Measurements from ENCODE around the gene RRH. TPM values are rescaled to one million over a fixed set of nuclear protein-coding genes. Genes with fewer than 3 reads are reported as not detected.

RRH gene
- total and polyA plus RNA-seq, 2 of the 13 experiments (the other 11 are each of a cell fraction or from before 2014, with no cell fraction given): 0.07 to 0.17 TPM

GRCh38 chr4:109826719-109827118, 1.1 kb upstream of the RRH start (continued):
- TF ChIP-seq FOXK1 (CRISPR knock-in tag; IDR thresholded peaks at IDR 0.05; ENCODE audit: borderline replicate concordance, low read depth) (no peak), ZNF639 (CRISPR knock-in tag; conservative IDR thresholded peaks at IDR 0.05) (no peak), NCOA2 (CRISPR knock-in tag; IDR thresholded peaks at IDR 0.05) (no peak), ZNF558 (CRISPR knock-in tag; IDR thresholded peaks at IDR 0.05; ENCODE audit: borderline replicate concordance) (no peak), KDM2A (CRISPR knock-in tag; IDR thresholded peaks at IDR 0.05; ENCODE audit: borderline replicate concordance, low read depth) (no peak), ATF7-NPFF (CRISPR knock-in tag; IDR thresholded peaks at IDR 0.05; ENCODE audit: low read depth) (no peak)

- no peak overlapping the region for H2AFZ ChIP-seq (ENCODE audit: low read length)
- TF ChIP-seq CEBPB (IDR thresholded peaks at IDR 0.05; ENCODE audit: borderline replicate concordance, low read depth, low read length) (peak; percentile 54; the same call in 1 of the 2 replicates), RNF219 (CRISPR knock-in tag; IDR thresholded peaks at IDR 0.05) (no peak), PAF1 (CRISPR knock-in tag; IDR thresholded peaks at IDR 0.05) (no peak), FOXJ3 (CRISPR knock-in tag; IDR thresholded peaks at IDR 0.05; ENCODE audit: borderline replicate concordance) (no peak), ERF (CRISPR knock-in tag; IDR thresholded peaks at IDR 0.05) (no peak), PHF5A (CRISPR knock-in tag; IDR thresholded peaks at IDR 0.05; ENCODE audit: low read depth, unreplicated experiment) (no peak)
- ChIA-PET POLR2A (no interaction called here), CTCF (ENCODE audit: low intra/inter-chr PET ratio, low total read pairs) (no interaction called here)
- in situ Hi-C loops (cut with HindIII; ENCODE audit: extremely low pct_ligation_motif_present, low pct_unique_long_range_greater_than_20kb): no loop called here
- BruUV-seq (replicated peaks): no TSS peak
- no peak overlapping the region for H3K4me2 ChIP-seq (ENCODE audit: low read depth, low read length)
- no peaks in the 10 kb centered on the region for H3K9me3 ChIP-seq (ENCODE audit: low read length)
- no peaks in the 10 kb centered on the region for H3K4me1 ChIP-seq (ENCODE audit: insufficient read depth, low read length)
- no peaks in the 10 kb centered on the region for H3K79me2 ChIP-seq (ENCODE audit: insufficient read depth, low read length)
- ATAC-seq (no peak), FAIRE-seq (no peak), DNase-seq (ENCODE audit: low spot score) (no peak)
- H3K9ac ChIP-seq (ENCODE audit: insufficient read depth, low read depth, low read length): no peak overlapping the region
- no peaks in the 10 kb centered on the region for H3K27me3 ChIP-seq (ENCODE audit: control insufficient read depth in 1 of 2, insufficient read depth in 2 of 2, low read length in 2 of 2)
- 85% methylated on average over 4 of the region's 4 CpGs for WGBS (ENCODE audit: low lambda C conversion rate)
- no peaks in the 10 kb centered on the region for H3K36me3 ChIP-seq (replicated peaks in 1 of 2; ENCODE audit: control insufficient read depth in 1 of 2, insufficient read depth in 2 of 2, low read length in 2 of 2)
- intact Hi-C loops (cut with micrococcal nuclease; ENCODE audit: unreplicated experiment): no loop called here
- H4K20me1 ChIP-seq (ENCODE audit: insufficient read depth, low read length): no peaks in the 10 kb centered on the region
- no peak overlapping the region for H3K4me3 ChIP-seq (replicated peaks in 1 of 3; ENCODE audit: insufficient read depth in 1 of 3, low read depth in 2 of 3, low read length in 3 of 3)
- H3K27ac ChIP-seq (ENCODE audit: extremely low read length, insufficient read depth, low read length): no peak overlapping the region
Observed at GRCh38 chr4:109833756-109834155, 6.0 kb downstream of the RRH start.
